Esophagus muscularis mucosa (tissue), 4 donors: ENCODE results near the gene FGD5. TPM values are rescaled to one million over a fixed set of nuclear protein-coding genes. Genes with fewer than 3 reads are reported as not detected.
A peak's percentile ranks its signal among the peaks of the same experiment; 100 is the strongest.

Experiments used
- DNase-seq: peaks from one replicate; pipeline ENCODE4 v3.0.0-alpha.2; 2017; ENCODE audit errors: extremely low spot score
- H3K27ac ChIP-seq, 4 donors: fragments of 200-600 bp; sonication (generic); replicated peaks in 1 of 4; 1 replicate in 3 of 4; 2 replicates in 1 of 4; pipeline ENCODE4 v1.5.1; 2016 to 2019; ENCODE audit warnings: mild to moderate bottlenecking in 1 of 4
- H3K27me3 ChIP-seq, 4 donors: fragments of 200-600 bp; sonication (generic); one replicate each; pipeline versions ENCODE4 v1.5.1 to v1.6.0; 2016 to 2019
- H3K36me3 ChIP-seq, 4 donors: fragments of 200-600 bp; sonication (generic); one replicate each; pipeline ENCODE4 v1.5.1; 2016 to 2019
- H3K4me1 ChIP-seq, 4 donors: fragments of 200-600 bp; sonication (generic); one replicate each; pipeline ENCODE4 v1.5.1; 2016 to 2019
- H3K4me3 ChIP-seq, 4 donors: fragments of 200-600 bp; sonication (generic); 1 replicate in 2 of 4; 2 replicates in 2 of 4; pipeline ENCODE4 v1.5.1; 2016 to 2019; ENCODE audit warnings: mild to moderate bottlenecking in 4 of 4, moderate library complexity in 1 of 4
- H3K9me3 ChIP-seq, 4 donors: fragments of 200-600 bp; sonication (generic); 1 replicate in 3 of 4; 2 replicates in 1 of 4; pipeline ENCODE4 v1.5.1; 2016 to 2019
- CTCF ChIP-seq, 3 experiments: fragments of 200-600 bp in 2 of 3; fragments of 450-650 bp in 1 of 3; sonication (generic) in 2 of 3; IDR thresholded peaks; one replicate each; pipeline ENCODE4 v1.5.1; 2017 to 2019; ENCODE audit warnings: antibody characterized with exemption in 3 of 3, mild to moderate bottlenecking in 2 of 3, moderate library complexity in 1 of 3
- EP300 ChIP-seq: sonication (generic); formaldehyde crosslinking; IDR thresholded peaks from one replicate; pipeline ENCODE4 v1.6.1; 2017; ENCODE audit warnings: antibody characterized with exemption
- POLR2A ChIP-seq: fragments of 450-650 bp; IDR thresholded peaks from one replicate; pipeline ENCODE4 v1.6.1; 2017; ENCODE audit warnings: antibody characterized with exemption, moderate library complexity, mild to moderate bottlenecking, low read depth
- POLR2AphosphoS5 ChIP-seq, 2 donors: sonication (generic); formaldehyde crosslinking; IDR thresholded peaks; one replicate each; pipeline ENCODE4 v1.6.1; 2017; ENCODE audit warnings: antibody characterized with exemption in 2 of 2
- WGBS: methylation state at CpG from one replicate; pipeline ENCODE4 v1.1.5; 2018; 5-methylcytosine and 5-hydroxymethylcytosine counted together
- intact Hi-C: fragments of 100-400 bp; cut with DNase I; formaldehyde crosslinking; loops from one replicate; pipeline ENCODE4 v1.15.1; 2023
- total RNA-seq, 4 donors: library from RNA; depleted of rRNA; stranded (reverse); fragments of >200 nt; gene quantifications; one replicate each; pipeline versions ENCODE4 v1.1.0 to v1.2.1, GENCODE V29; 2016

FGD5 gene
- total RNA-seq, 4 donors from 2014 or later, result 15.4 to 21.1 (median 16.1) TPM

DNA sequence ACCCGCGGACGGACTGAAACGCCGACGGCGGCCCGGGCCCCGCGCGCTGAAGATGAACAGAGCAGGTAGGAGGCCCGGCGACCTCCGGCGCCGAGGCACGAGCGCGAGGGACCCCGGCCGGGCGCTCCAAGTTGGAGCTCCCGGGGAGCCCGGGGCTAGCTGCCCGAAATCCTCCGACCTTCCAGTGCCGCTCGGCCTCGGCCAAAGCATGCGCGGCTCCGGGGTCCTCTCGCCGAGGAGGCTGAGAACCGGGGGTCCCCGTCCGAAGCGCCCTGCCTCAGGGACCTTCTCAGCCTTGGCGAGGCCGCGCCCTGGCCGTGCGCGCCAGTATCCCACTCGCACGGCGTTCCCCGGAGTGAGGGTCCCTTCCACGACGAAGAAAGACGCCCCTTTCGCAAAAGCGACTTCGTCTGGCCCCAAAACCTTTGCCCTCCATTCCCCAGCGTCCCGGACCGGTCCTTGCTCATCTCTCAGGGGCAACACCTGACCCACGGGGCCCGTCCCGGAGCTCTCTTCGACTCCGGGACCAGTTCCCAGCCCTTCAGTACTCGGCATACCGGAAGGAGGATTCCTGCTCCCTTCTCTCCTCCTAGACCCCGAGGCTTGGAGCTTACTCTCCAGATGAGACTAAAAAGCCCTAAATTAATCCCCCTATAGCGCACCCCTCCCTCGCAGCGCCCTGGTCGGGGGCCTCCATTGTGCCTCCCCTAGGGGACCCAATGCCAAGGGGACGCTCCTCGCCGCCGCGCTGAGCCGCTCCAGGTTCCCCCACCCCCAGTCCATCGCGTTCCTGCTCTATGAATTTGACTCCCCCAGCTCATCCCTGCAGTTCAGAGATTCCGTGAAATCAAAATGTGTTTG is 7.7 kb upstream of the FGD5 start:
- Histone ChIP-seq H3K27ac (peak overlapping the region; percentile 76 to 84 (median 80)), H3K4me3 (peak overlapping the region; percentile 59 to 62 (median 61)), H3K9me3 (no peaks in the 10 kb centered on the region), H3K36me3 (no peaks in the 10 kb centered on the region), H3K4me1 (peaks cover 26 to 51% (median 35%) of the 10 kb centered on the region in 4 donors), H3K27me3 (peaks cover 0 to 66% (median 6%) of the 10 kb centered on the region in 4 donors)
- 3% methylated on average over 25 of the region's 78 CpGs for WGBS
- TF ChIP-seq POLR2A (no peak), POLR2AphosphoS5 (IDR thresholded peaks at IDR 0.05) (no peak), CTCF (IDR thresholded peaks at IDR 0.05) (no peak), EP300 (no peak)
- intact Hi-C loops, result no loop called here
- DNase-seq, result no peak

DNA sequence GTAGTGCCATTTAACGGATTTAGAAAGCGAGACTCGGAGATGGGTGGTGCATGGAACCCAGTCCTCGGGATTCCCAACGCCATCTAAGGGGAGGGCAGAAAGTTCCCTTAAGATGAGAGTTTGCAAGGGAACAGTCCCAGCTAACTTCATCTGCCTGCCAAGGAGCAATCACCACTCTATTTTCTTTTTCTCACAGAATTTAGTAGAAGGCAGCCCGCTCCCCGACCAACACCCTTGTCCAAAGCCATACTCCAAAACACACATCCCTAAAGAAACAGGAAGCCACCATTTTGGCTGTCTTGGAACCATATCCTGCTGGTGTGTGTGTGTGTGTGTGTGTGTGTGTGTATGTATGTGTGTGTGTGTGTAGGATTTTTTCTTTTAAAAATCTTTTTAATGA is 7.1 kb upstream of the FGD5 start:
- Histone ChIP-seq H3K4me3 (peak overlapping the region; percentile 59 to 62 (median 61)), H3K27me3 (peaks cover 0 to 65% (median 6%) of the 10 kb centered on the region in 4 donors), H3K4me1 (peaks cover 22 to 49% (median 34%) of the 10 kb centered on the region in 4 donors), H3K36me3 (no peaks in the 10 kb centered on the region), H3K27ac (peak overlapping the region; percentile 76 to 84 (median 80)), H3K9me3 (no peaks in the 10 kb centered on the region)
- TF ChIP-seq POLR2A, result no peak
- no peak for TF ChIP-seq CTCF (IDR thresholded peaks at IDR 0.05)
- TF ChIP-seq POLR2AphosphoS5 (IDR thresholded peaks at IDR 0.05), result no peak
- TF ChIP-seq EP300, result no peak
- DNase-seq, result no peak
- WGBS, result 47% methylated on average over 7 of the region's 7 CpGs
- intact Hi-C loops, result no loop called here

DNA sequence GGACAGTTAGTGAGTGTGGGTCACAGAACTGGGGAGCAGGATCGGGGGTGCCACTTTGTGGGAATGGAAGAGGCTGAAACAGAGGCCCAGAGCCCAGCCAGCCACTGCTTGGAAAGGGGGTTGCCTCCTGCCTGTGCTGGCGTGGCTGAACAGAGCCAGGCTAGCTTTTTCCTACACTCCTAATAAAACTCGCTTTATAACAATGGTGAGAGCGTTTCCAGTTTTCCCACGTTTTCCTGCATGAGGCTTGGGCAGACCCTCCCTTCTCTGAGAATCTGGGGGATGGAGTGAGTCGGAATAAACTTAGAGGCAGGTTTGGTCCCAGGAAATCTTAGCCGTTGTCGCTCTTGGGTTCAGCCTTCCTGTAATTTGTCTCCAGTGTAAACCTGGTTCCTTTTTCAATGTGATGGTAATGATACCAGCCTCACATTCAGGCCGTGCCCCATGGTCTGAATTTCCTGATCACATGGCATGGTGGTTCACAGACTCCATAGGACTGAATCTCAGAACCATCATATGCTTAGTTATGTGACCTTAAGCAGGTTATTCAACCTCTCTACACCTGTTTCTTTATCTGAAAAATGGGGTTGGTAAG is 6.5 kb upstream of the FGD5 start:
- TF ChIP-seq POLR2A (no peak), EP300 (no peak), CTCF (IDR thresholded peaks at IDR 0.05) (no peak)
- WGBS, result 76% methylated on average over 9 of the region's 9 CpGs
- DNase-seq, result no peak
- Histone ChIP-seq H3K4me3 (peak overlapping the region; percentile 59 to 62 (median 61)), H3K36me3 (no peaks in the 10 kb centered on the region), H3K27me3 (peaks cover 0 to 63% (median 6%) of the 10 kb centered on the region in 4 donors), H3K27ac (peak overlapping the region; percentile 29 to 84 (median 80)), H3K4me1 (peaks cover 18 to 43% (median 34%) of the 10 kb centered on the region in 4 donors), H3K9me3 (no peaks in the 10 kb centered on the region)
- intact Hi-C loops, result no loop called here

GRCh38 chr3:14814411-14814871 is 4.3 kb upstream of the FGD5 start:
- 62% methylated on average over 4 of the region's 4 CpGs for WGBS
- no peak for DNase-seq
- peaks cover 0 to 8% (median 3%) of the 10 kb centered on the region in 4 donors for H3K36me3 ChIP-seq
- peak overlapping the region in 1 of 4 donors; percentile 34 for H3K27ac ChIP-seq
- TF ChIP-seq EP300 (no peak), POLR2AphosphoS5 (IDR thresholded peaks at IDR 0.05) (peak in 1 of 2 donors; percentile 13)
- H3K4me1 ChIP-seq, result peaks cover 16 to 42% (median 34%) of the 10 kb centered on the region in 4 donors
- H3K27me3 ChIP-seq, result peaks cover 0 to 47% (median 4%) of the 10 kb centered on the region in 4 donors
- intact Hi-C loops, result no loop called here
- no peak overlapping the region for H3K4me3 ChIP-seq
- no peaks in the 10 kb centered on the region for H3K9me3 ChIP-seq

DNA sequence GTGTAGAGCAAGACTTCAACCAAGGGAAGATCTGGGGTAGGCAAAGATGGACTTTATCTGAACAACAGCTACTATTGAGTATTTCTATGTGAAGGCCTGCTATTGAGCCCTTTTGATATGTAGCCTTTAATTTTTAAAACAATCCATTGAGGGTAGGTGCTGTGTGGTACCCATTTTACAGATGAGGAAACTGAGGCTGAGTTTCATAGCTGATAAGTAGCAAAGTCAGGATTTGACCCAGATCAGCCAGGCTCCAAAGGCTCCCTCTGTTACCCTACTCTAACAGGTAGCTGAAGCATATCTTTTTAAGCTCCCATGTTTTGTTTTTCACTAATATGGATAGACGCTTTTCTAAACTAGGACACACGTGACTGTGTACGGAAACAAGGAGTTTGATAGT is 2.4 kb upstream of the FGD5 start:
- H3K9me3 ChIP-seq, result no peaks in the 10 kb centered on the region
- no peak for DNase-seq
- intact Hi-C loops, result no loop called here

More for the DNA sequence above, 2.4 kb upstream of the FGD5 start:
- 90% methylated on average over 3 of the region's 3 CpGs for WGBS
- peaks cover 0 to 27% (median 14%) of the 10 kb centered on the region in 4 donors for H3K36me3 ChIP-seq
- no peak overlapping the region for H3K4me3 ChIP-seq
- peaks cover 16 to 27% (median 19%) of the 10 kb centered on the region in 4 donors for H3K4me1 ChIP-seq
- H3K27ac ChIP-seq, result no peak overlapping the region
- peaks cover 0 to 35% (median 0%) of the 10 kb centered on the region in 4 donors for H3K27me3 ChIP-seq
- TF ChIP-seq POLR2A, result no peak
- TF ChIP-seq EP300, result no peak
- no peak for TF ChIP-seq POLR2AphosphoS5 (IDR thresholded peaks at IDR 0.05)
- no peak for TF ChIP-seq CTCF (IDR thresholded peaks at IDR 0.05)
